D721Med (cell line): ENCODE data around the gene BIK.

Experiments used
- DNase-seq: peaks from one replicate; pipeline ENCODE4 v3.0.0; 2011; ENCODE audit warnings: low spot score; ENCODE audit not compliant: insufficient read length
- FAIRE-seq: peaks from 2 replicates; lab custom pipeline; 2011; peaks lifted over from hg19 to GRCh38; lab: Jason Lieb, UNC
- CTCF ChIP-seq: IDR thresholded peaks from 2 replicates; pipeline ENCODE4 v1.5.1; 2012; ENCODE audit warnings: mild to moderate bottlenecking, control low read depth; ENCODE audit not compliant: insufficient read depth; ENCODE audit errors: missing control alignments

Gene BIK

GRCh38 chr22:43151251-43152002 is 40.9 kb downstream of the BIK start, which contains the start of gene TSPO:
TSS of gene TSPO (plus strand) at chr22:43151559. CDS start at chr22:43159239, 7,680 bp downstream.
- DNase-seq (peak; percentile 55), FAIRE-seq (no peak)
- no peak for TF ChIP-seq CTCF

GRCh38 chr22:43152003-43152356 is 41.4 kb downstream of the BIK start:
- FAIRE-seq, result no peak

GRCh38 chr22:43152357-43153071 is 42.0 kb downstream of the BIK start:
- no peak for TF ChIP-seq CTCF
- FAIRE-seq (no peak), DNase-seq (no peak)

More at GRCh38 chr22:43152003-43152356, 41.4 kb downstream of the BIK start:
- no peak for TF ChIP-seq CTCF
- DNase-seq, result no peak

GRCh38 chr22:43153899-43154298 is 43.3 kb downstream of the BIK start:
- no peak for DNase-seq
- no peak for TF ChIP-seq CTCF
- no peak for FAIRE-seq

- no peak for FAIRE-seq
- no peak for DNase-seq
Observed at GRCh38 chr22:43154887-43155536, 44.5 kb downstream of the BIK start.

GRCh38 chr22:43155789-43156188 is 45.2 kb downstream of the BIK start:
- DNase-seq (no peak), FAIRE-seq (no peak)
- no peak for TF ChIP-seq CTCF

More at GRCh38 chr22:43154887-43155536, 44.5 kb downstream of the BIK start:
- TF ChIP-seq CTCF, result no peak
